Endothelial cell (in vitro differentiated cells): ENCODE results near the gene CA10. TPM values are rescaled to one million over a fixed set of nuclear protein-coding genes. Genes with fewer than 3 reads are reported as not detected.

Experiments used
- DNase-seq: peaks from one replicate; pipeline ENCODE4 v3.0.0; 2021; ENCODE audit warnings: low spot score
- H3K27ac Mint-ChIP-seq: one replicate; pipeline ENCODE4 v1.8.0; 2021; ENCODE audit warnings: mixed read lengths, inconsistent platforms; ENCODE audit not compliant: unreplicated experiment
- H3K27me3 Mint-ChIP-seq: one replicate; pipeline ENCODE4 v1.8.0; 2021; ENCODE audit warnings: mild to moderate bottlenecking, moderate library complexity, mixed read lengths, inconsistent platforms; ENCODE audit not compliant: unreplicated experiment
- H3K36me3 Mint-ChIP-seq: one replicate; pipeline ENCODE4 v1.8.0; 2021; ENCODE audit warnings: mild to moderate bottlenecking, low read depth, mixed read lengths, inconsistent platforms; ENCODE audit not compliant: unreplicated experiment
- H3K4me1 Mint-ChIP-seq: one replicate; pipeline ENCODE4 v1.8.0; 2021; ENCODE audit warnings: mild to moderate bottlenecking, mixed read lengths, inconsistent platforms; ENCODE audit not compliant: unreplicated experiment
- H3K4me3 Mint-ChIP-seq: one replicate; pipeline ENCODE4 v1.8.0; 2021; ENCODE audit warnings: mild to moderate bottlenecking, mixed read lengths, inconsistent platforms; ENCODE audit not compliant: unreplicated experiment
- H3K9me3 Mint-ChIP-seq: one replicate; pipeline ENCODE4 v1.8.0; 2021; ENCODE audit warnings: mixed read lengths, inconsistent platforms; ENCODE audit not compliant: unreplicated experiment
- CTCF ChIP-seq: fragments of 200-600 bp; sonication (generic); IDR thresholded peaks from one replicate; pipeline ENCODE4 v1.5.0; 2021; ENCODE audit warnings: antibody characterized with exemption; ENCODE audit not compliant: unreplicated experiment
- total RNA-seq: library from RNA; stranded (reverse); fragmentation: NEBNext Ultra II Directional; extraction: Animal tissue kit (Norgen Biotek cat#: 25700); gene quantifications from one replicate; pipeline ENCODE4 v1.2.1, GENCODE V29; 2021; ENCODE audit not compliant: unreplicated experiment

CA10 gene
- total RNA-seq, 1 donor from 2014 or later, result not detected

GRCh38 chr17:51587516-51587915, 571.0 kb downstream of the CA10 start:
- peaks cover 4% of the 10 kb centered on the region for H3K4me1 Mint-ChIP-seq
- no peak overlapping the region for H3K27ac Mint-ChIP-seq
- no peak for TF ChIP-seq CTCF
- H3K36me3 Mint-ChIP-seq, result no peaks in the 10 kb centered on the region
- no peaks in the 10 kb centered on the region for H3K27me3 Mint-ChIP-seq
- no peak for DNase-seq
- H3K9me3 Mint-ChIP-seq, result no peaks in the 10 kb centered on the region
- H3K4me3 Mint-ChIP-seq, result no peak overlapping the region

- Mint-ChIP-seq H3K4me1 (peaks cover 4% of the 10 kb centered on the region), H3K27ac (no peak overlapping the region), H3K9me3 (no peaks in the 10 kb centered on the region), H3K27me3 (no peaks in the 10 kb centered on the region), H3K4me3 (no peak overlapping the region), H3K36me3 (no peaks in the 10 kb centered on the region)
- TF ChIP-seq CTCF, result peak; percentile 25
- peak; percentile 42 for DNase-seq
Measured at GRCh38 chr17:51585514-51586104, 572.9 kb downstream of the CA10 start.

GRCh38 chr17:51580869-51581268, 577.6 kb downstream of the CA10 start:
- Mint-ChIP-seq H3K4me1 (peaks cover 4% of the 10 kb centered on the region), H3K36me3 (no peaks in the 10 kb centered on the region), H3K9me3 (no peaks in the 10 kb centered on the region), H3K27me3 (no peaks in the 10 kb centered on the region), H3K27ac (no peak overlapping the region), H3K4me3 (no peak overlapping the region)
- no peak for DNase-seq
- TF ChIP-seq CTCF, result no peak
